ENCODE results near the gene CCDC86.
"Not testable (repeated sequence)": the region's sequence is repeated elsewhere in the genome, so short reads cannot be mapped to it uniquely, and the experiment has no call there.

The CCDC86 gene

GRCh38 chr11:60813324-60813723 lies 28.6 kb upstream of the CCDC86 start:
- Histone ChIP-seq H3K27me3 (replicated peaks; ENCODE audit: control insufficient read depth, insufficient read depth, low read length) (peaks cover 33% of the 10 kb centered on the region), H3K9ac (ENCODE audit: low read length) (no peak overlapping the region), H3K36me3 (ENCODE audit: control insufficient read depth, insufficient read depth, low read length, severe bottlenecking) (no peaks in the 10 kb centered on the region), H3K4me1 (ENCODE audit: control insufficient read depth, insufficient read depth, low read length) (no peaks in the 10 kb centered on the region), H3K4me3 (ENCODE audit: low read length) (no peak overlapping the region), H3K9me3 (ENCODE audit: control insufficient read depth, low read length) (peaks cover 19% of the 10 kb centered on the region)
- DNase-seq (ENCODE audit: low read depth): no peak

- H3K36me3 ChIP-seq (ENCODE audit: control insufficient read depth, insufficient read depth, low read length, severe bottlenecking): no peaks in the 10 kb centered on the region
- no peaks in the 10 kb centered on the region for H3K4me1 ChIP-seq (ENCODE audit: control insufficient read depth, insufficient read depth, low read length)
- no peak overlapping the region for H3K9ac ChIP-seq (ENCODE audit: low read length)
- no peak for DNase-seq (ENCODE audit: low read depth)
- peaks cover 19% of the 10 kb centered on the region for H3K9me3 ChIP-seq (ENCODE audit: control insufficient read depth, low read length)
- peaks cover 33% of the 10 kb centered on the region for H3K27me3 ChIP-seq (replicated peaks; ENCODE audit: control insufficient read depth, insufficient read depth, low read length)
- no peak overlapping the region for H3K4me3 ChIP-seq (ENCODE audit: low read length)
Measured at GRCh38 chr11:60814112-60814511, 27.8 kb upstream of the CCDC86 start.

- no peak for DNase-seq (ENCODE audit: low read depth)
- Histone ChIP-seq H3K9me3 (ENCODE audit: control insufficient read depth, low read length) (peaks cover 19% of the 10 kb centered on the region), H3K9ac (ENCODE audit: low read length) (no peak overlapping the region), H3K27me3 (replicated peaks; ENCODE audit: control insufficient read depth, insufficient read depth, low read length) (peaks cover 37% of the 10 kb centered on the region), H3K4me1 (ENCODE audit: control insufficient read depth, insufficient read depth, low read length) (peaks cover 2% of the 10 kb centered on the region), H3K36me3 (ENCODE audit: control insufficient read depth, insufficient read depth, low read length, severe bottlenecking) (no peaks in the 10 kb centered on the region), H3K4me3 (ENCODE audit: low read length) (no peak overlapping the region)
Measured at GRCh38 chr11:60816590-60817157, 25.2 kb upstream of the CCDC86 start.

GRCh38 chr11:60818057-60818456 lies 23.9 kb upstream of the CCDC86 start:
- H3K9me3 ChIP-seq (ENCODE audit: control insufficient read depth, low read length): peaks cover 18% of the 10 kb centered on the region
- H3K4me1 ChIP-seq (ENCODE audit: control insufficient read depth, insufficient read depth, low read length): peaks cover 5% of the 10 kb centered on the region
- H3K36me3 ChIP-seq (ENCODE audit: control insufficient read depth, insufficient read depth, low read length, severe bottlenecking): no peaks in the 10 kb centered on the region
- no peak for DNase-seq (ENCODE audit: low read depth)
- peaks cover 29% of the 10 kb centered on the region for H3K27me3 ChIP-seq (replicated peaks; ENCODE audit: control insufficient read depth, insufficient read depth, low read length)
- no peak overlapping the region for H3K9ac ChIP-seq (ENCODE audit: low read length)
- no peak overlapping the region for H3K4me3 ChIP-seq (ENCODE audit: low read length)

GRCh38 chr11:60821827-60822599 lies 19.9 kb upstream of the CCDC86 start:
- Histone ChIP-seq H3K4me1 (ENCODE audit: control insufficient read depth, insufficient read depth, low read length) (peaks cover 5% of the 10 kb centered on the region), H3K4me3 (ENCODE audit: low read length) (no peak overlapping the region), H3K9ac (ENCODE audit: low read length) (no peak overlapping the region), H3K36me3 (ENCODE audit: control insufficient read depth, insufficient read depth, low read length, severe bottlenecking) (no peaks in the 10 kb centered on the region), H3K27me3 (replicated peaks; ENCODE audit: control insufficient read depth, insufficient read depth, low read length) (peaks cover 30% of the 10 kb centered on the region), H3K9me3 (ENCODE audit: control insufficient read depth, low read length) (peaks cover 7% of the 10 kb centered on the region)
- DNase-seq (ENCODE audit: low read depth): no peak

GRCh38 chr11:60823745-60824306 lies 18.1 kb upstream of the CCDC86 start:
- not testable (repeated sequence) for DNase-seq (ENCODE audit: low read depth); H3K36me3 ChIP-seq (ENCODE audit: control insufficient read depth, insufficient read depth, low read length, severe bottlenecking); H3K9ac ChIP-seq (ENCODE audit: low read length); H3K4me1 ChIP-seq (ENCODE audit: control insufficient read depth, insufficient read depth, low read length); H3K9me3 ChIP-seq (ENCODE audit: control insufficient read depth, low read length); H3K4me3 ChIP-seq (ENCODE audit: low read length)
- H3K27me3 ChIP-seq (replicated peaks; ENCODE audit: control insufficient read depth, insufficient read depth, low read length): peaks cover 48% of the 10 kb centered on the region

- Histone ChIP-seq H3K9ac (ENCODE audit: low read length) (no peak overlapping the region), H3K9me3 (ENCODE audit: control insufficient read depth, low read length) (no peaks in the 10 kb centered on the region), H3K4me1 (ENCODE audit: control insufficient read depth, insufficient read depth, low read length) (peaks cover 5% of the 10 kb centered on the region), H3K36me3 (ENCODE audit: control insufficient read depth, insufficient read depth, low read length, severe bottlenecking) (no peaks in the 10 kb centered on the region), H3K27me3 (replicated peaks; ENCODE audit: control insufficient read depth, insufficient read depth, low read length) (peaks cover 44% of the 10 kb centered on the region), H3K4me3 (ENCODE audit: low read length) (no peak overlapping the region)
- no peak for DNase-seq (ENCODE audit: low read depth)
Measured at GRCh38 chr11:60825118-60825517, 16.8 kb upstream of the CCDC86 start.

- H3K4me1 ChIP-seq (ENCODE audit: control insufficient read depth, insufficient read depth, low read length): peaks cover 5% of the 10 kb centered on the region
- H3K9me3 ChIP-seq (ENCODE audit: control insufficient read depth, low read length): no peaks in the 10 kb centered on the region
- H3K36me3 ChIP-seq (ENCODE audit: control insufficient read depth, insufficient read depth, low read length, severe bottlenecking): no peaks in the 10 kb centered on the region
- H3K9ac ChIP-seq (ENCODE audit: low read length): no peak overlapping the region
- no peak for DNase-seq (ENCODE audit: low read depth)
- no peak overlapping the region for H3K4me3 ChIP-seq (ENCODE audit: low read length)
- peaks cover 39% of the 10 kb centered on the region for H3K27me3 ChIP-seq (replicated peaks; ENCODE audit: control insufficient read depth, insufficient read depth, low read length)
Measured at GRCh38 chr11:60825790-60826189, 16.1 kb upstream of the CCDC86 start.

- H3K36me3 ChIP-seq (ENCODE audit: control insufficient read depth, insufficient read depth, low read length, severe bottlenecking): no peaks in the 10 kb centered on the region
- peaks cover 16% of the 10 kb centered on the region for H3K4me1 ChIP-seq (ENCODE audit: control insufficient read depth, insufficient read depth, low read length)
- no peak overlapping the region for H3K4me3 ChIP-seq (ENCODE audit: low read length)
- DNase-seq (ENCODE audit: low read depth): no peak
- no peaks in the 10 kb centered on the region for H3K9me3 ChIP-seq (ENCODE audit: control insufficient read depth, low read length)
- H3K9ac ChIP-seq (ENCODE audit: low read length): no peak overlapping the region
- peaks cover 27% of the 10 kb centered on the region for H3K27me3 ChIP-seq (replicated peaks; ENCODE audit: control insufficient read depth, insufficient read depth, low read length)
Measured at GRCh38 chr11:60830478-60831142, 11.3 kb upstream of the CCDC86 start.

GRCh38 chr11:60831143-60831500 lies 10.8 kb upstream of the CCDC86 start:
- no peak overlapping the region for H3K4me3 ChIP-seq (ENCODE audit: low read length)
- peaks cover 16% of the 10 kb centered on the region for H3K4me1 ChIP-seq (ENCODE audit: control insufficient read depth, insufficient read depth, low read length)
- peak; percentile 91 for DNase-seq (ENCODE audit: low read depth)
- H3K27me3 ChIP-seq (replicated peaks; ENCODE audit: control insufficient read depth, insufficient read depth, low read length): peaks cover 27% of the 10 kb centered on the region
- no peaks in the 10 kb centered on the region for H3K9me3 ChIP-seq (ENCODE audit: control insufficient read depth, low read length)
- H3K36me3 ChIP-seq (ENCODE audit: control insufficient read depth, insufficient read depth, low read length, severe bottlenecking): no peaks in the 10 kb centered on the region
- no peak overlapping the region for H3K9ac ChIP-seq (ENCODE audit: low read length)

GRCh38 chr11:60831501-60832079 lies 10.3 kb upstream of the CCDC86 start:
- Histone ChIP-seq H3K9ac (ENCODE audit: low read length) (no peak overlapping the region), H3K9me3 (ENCODE audit: control insufficient read depth, low read length) (no peaks in the 10 kb centered on the region), H3K27me3 (replicated peaks; ENCODE audit: control insufficient read depth, insufficient read depth, low read length) (peaks cover 26% of the 10 kb centered on the region), H3K36me3 (ENCODE audit: control insufficient read depth, insufficient read depth, low read length, severe bottlenecking) (no peaks in the 10 kb centered on the region), H3K4me1 (ENCODE audit: control insufficient read depth, insufficient read depth, low read length) (peaks cover 16% of the 10 kb centered on the region), H3K4me3 (ENCODE audit: low read length) (no peak overlapping the region)
- no peak for DNase-seq (ENCODE audit: low read depth)
